Ovary (tissue), 3 donors: ENCODE data around the gene LDLRAD4.

Experiments used
- POLR2A ChIP-seq: fragments of 450-650 bp; IDR thresholded peaks from one replicate; pipeline ENCODE4 v1.6.1; 2017; ENCODE audit warnings: antibody characterized with exemption, mild to moderate bottlenecking, moderate library complexity
- TF ChIP-seq, protein P1 (sequence below), 3 donors: fragments of 450-650 bp in 2 of 3; fragments of 200-600 bp in 1 of 3; IDR thresholded peaks; one replicate each; pipeline versions ENCODE4 v1.5.1 to v1.8.0; 2016 to 2022; ENCODE audit warnings: antibody characterized with exemption in 3 of 3, mild to moderate bottlenecking in 1 of 3
- donor health status: DM: no; HTN: no; CAD: no.

DNA sequence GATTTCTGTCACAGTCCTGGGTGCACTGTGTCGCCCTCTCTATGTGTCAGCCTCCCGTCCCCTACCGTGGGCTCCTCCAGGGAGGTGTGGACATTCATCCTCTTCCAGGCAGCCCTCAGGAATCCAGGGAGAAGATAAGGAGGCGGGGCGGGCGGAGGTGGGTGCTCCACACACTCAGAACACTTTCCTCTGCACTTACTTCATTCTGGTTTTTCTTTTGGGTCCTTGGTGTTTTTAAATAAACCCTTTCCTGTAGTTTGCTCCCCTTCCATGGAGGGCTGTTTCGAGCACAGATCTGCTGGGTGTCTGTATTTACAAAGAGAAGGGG lies 323.9 kb downstream of the LDLRAD4 start:
- TF ChIP-seq, protein P1, sequence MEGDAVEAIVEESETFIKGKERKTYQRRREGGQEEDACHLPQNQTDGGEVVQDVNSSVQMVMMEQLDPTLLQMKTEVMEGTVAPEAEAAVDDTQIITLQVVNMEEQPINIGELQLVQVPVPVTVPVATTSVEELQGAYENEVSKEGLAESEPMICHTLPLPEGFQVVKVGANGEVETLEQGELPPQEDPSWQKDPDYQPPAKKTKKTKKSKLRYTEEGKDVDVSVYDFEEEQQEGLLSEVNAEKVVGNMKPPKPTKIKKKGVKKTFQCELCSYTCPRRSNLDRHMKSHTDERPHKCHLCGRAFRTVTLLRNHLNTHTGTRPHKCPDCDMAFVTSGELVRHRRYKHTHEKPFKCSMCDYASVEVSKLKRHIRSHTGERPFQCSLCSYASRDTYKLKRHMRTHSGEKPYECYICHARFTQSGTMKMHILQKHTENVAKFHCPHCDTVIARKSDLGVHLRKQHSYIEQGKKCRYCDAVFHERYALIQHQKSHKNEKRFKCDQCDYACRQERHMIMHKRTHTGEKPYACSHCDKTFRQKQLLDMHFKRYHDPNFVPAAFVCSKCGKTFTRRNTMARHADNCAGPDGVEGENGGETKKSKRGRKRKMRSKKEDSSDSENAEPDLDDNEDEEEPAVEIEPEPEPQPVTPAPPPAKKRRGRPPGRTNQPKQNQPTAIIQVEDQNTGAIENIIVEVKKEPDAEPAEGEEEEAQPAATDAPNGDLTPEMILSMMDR (IDR thresholded peaks at IDR 0.05): no peak
- no peak for TF ChIP-seq POLR2A
